Cardiac septum (tissue), 1 donor: ENCODE results near the gene LRP3. TPM values are rescaled to one million over a fixed set of nuclear protein-coding genes. Genes with fewer than 3 reads are reported as not detected.

Source experiments
- DNase-seq: peaks from one replicate; pipeline ENCODE4 v3.0.0-alpha.2; 2020; ENCODE audit warnings: low spot score
- intact Hi-C: fragments of 100-400 bp; cut with DNase I; formaldehyde crosslinking; loops from one replicate; pipeline ENCODE4 v1.14.0; 2022
- total RNA-seq: library from RNA; stranded (reverse); fragmentation: NEBNext Ultra II Directional; extraction: Animal tissue kit (Norgen Biotek cat#: 25700); gene quantifications from one replicate; pipeline ENCODE4 v1.2.1, GENCODE V29; 2021
- donor health status: DM: no; HTN: no; CAD: no.

LRP3 gene
- total RNA-seq, 1 donor from 2014 or later, result 22.4 TPM

- no peak for DNase-seq
- intact Hi-C loops, result no loop called here
Observed at GRCh38 chr19:33246709-33247440, 52.7 kb downstream of the LRP3 start.

- intact Hi-C loops, result no loop called here
- no peak for DNase-seq
Observed at GRCh38 chr19:33247441-33247819, 53.3 kb downstream of the LRP3 start.

DNA sequence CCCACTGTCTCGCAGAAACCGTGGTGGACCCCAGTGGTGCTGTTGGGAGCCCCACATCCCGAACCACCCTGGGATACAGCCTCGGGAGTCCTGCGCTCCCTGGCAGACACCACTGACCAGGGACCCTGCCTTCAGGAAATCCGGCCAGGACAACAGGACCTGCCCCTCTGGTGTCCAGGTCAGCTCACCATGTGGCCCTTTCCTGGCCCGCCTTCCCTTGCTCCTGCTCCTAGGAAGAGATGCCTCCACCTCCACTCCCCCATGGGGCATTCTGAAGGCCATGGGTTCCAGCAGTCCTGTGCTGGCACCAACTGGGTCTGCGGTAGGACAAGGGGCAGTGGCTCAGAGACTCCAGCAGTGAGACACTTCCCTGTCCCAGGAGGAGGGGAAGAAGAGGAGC, 54.0 kb downstream of the LRP3 start:
- intact Hi-C loops, result no loop called here
- no peak for DNase-seq

DNA sequence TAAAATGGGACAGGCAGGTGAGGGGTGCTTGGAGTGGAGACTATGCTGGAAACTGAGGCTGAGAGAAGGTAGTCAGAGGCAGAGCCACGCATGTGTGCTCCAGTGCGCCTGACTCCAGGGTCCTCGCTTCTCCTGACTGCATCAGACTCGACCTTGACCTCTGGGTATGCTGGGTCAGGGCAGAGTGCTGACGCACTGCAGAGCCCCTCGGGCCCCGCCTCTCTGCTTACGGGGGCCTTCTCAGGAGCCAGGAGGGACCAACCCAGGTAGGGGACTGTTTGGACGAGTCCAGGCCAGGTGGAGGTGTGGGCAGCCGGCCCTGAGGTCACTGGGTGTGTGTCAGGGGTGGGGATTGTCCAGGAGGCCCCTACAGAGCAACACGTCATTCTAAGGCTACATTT, 54.4 kb downstream of the LRP3 start:
- intact Hi-C loops, result no loop called here
- no peak for DNase-seq

DNA sequence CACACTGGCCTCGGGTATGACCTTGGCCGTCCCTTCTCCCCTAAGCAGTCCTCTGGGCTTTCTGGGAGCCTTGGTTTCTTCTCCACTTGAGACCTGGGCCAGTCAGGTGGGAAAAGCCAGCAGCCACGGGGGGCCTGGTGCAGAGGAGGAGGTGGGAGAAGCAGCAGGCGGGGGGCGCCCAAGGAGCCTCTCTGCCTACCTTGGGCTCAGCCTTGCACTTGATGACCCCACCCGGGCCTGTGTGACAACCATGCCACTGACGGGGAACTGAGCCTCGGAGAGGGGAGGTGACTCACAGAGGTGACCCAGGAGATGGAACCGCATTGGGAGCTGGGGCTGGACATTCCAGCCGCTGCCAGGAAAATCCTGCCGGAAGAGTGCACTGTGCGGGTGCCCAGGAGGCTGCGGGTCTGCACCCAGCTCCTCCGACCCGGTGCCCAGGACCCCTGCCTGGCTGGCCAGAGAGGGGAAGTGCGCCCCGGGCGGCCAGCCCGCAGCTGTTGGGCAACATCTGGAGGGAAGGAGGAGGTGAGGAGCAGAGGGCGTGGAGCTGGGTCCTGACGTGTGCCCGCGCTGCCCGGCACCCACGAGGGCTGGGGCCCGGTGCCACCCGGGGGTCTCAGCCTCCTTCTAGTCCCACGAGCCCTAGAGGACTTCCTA, 55.0 kb downstream of the LRP3 start:
- intact Hi-C loops, result no loop called here
- peak; percentile 91 for DNase-seq

DNA sequence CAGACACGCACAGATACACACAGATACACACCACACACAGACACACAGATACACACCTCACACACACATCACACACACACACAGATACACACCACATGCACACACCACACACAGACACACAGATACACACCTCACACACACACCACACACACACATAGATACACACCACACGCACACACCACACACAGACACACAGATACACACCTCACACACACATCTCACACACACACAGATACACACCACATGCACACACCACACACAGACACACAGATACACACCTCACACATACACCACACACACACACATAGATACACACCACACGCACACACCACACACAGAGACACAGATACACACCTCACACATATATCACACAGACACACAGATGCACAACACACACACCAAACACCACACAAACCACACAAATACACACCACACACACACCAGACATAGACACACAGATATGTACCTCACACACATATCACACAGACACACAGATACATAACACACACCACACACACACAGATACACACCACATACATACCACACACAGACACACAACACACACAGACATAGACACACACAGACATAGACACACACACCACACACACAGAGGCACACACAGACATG, 55.7 kb downstream of the LRP3 start:
- DNase-seq, result no peak
- intact Hi-C loops, result no loop called here

DNA sequence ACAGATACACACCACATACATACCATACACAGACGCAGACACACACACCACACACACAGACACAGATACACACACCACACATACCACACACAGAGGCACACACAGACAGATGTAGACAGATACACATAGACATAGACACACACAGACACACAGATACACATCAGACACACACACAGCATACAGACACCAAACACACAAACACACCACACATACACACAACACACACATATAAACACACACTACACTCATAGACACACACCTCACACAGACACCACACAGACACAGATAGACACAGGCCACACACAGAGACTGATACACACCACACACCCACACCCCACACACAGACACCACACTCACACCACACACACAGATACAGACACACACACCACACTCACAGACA, 56.4 kb downstream of the LRP3 start:
- no peak for DNase-seq
- intact Hi-C loops, result no loop called here

DNA sequence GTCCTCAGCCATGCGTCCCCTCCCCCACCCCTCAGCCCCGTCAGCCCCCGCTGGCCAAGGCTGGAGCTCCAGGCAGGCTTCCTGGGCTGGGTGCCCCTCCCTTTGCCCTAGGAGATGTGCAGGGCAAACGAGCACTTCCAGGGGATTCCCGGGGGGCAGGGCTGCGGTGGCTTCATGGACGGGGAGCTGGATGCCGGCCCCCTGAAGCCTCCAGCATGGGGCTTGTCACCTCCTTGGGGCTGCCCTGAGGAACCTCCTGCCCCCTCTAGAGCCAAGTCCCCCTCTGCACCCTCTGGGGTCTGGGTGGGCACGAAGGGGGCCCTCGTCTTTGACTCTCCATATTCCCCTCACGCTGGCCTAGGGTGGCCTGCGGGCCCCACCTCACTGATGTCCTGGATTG, 56.9 kb downstream of the LRP3 start:
- no peak for DNase-seq
- intact Hi-C loops, result no loop called here

- intact Hi-C loops, result no loop called here
- DNase-seq, result no peak
Observed at GRCh38 chr19:33251526-33252090, 57.5 kb downstream of the LRP3 start.

- no peak for DNase-seq
- intact Hi-C loops, result no loop called here
Observed at GRCh38 chr19:33252418-33252962, 58.4 kb downstream of the LRP3 start.

- intact Hi-C loops, result no loop called here
- no peak for DNase-seq
Observed at GRCh38 chr19:33252971-33253370, 58.8 kb downstream of the LRP3 start.

DNA sequence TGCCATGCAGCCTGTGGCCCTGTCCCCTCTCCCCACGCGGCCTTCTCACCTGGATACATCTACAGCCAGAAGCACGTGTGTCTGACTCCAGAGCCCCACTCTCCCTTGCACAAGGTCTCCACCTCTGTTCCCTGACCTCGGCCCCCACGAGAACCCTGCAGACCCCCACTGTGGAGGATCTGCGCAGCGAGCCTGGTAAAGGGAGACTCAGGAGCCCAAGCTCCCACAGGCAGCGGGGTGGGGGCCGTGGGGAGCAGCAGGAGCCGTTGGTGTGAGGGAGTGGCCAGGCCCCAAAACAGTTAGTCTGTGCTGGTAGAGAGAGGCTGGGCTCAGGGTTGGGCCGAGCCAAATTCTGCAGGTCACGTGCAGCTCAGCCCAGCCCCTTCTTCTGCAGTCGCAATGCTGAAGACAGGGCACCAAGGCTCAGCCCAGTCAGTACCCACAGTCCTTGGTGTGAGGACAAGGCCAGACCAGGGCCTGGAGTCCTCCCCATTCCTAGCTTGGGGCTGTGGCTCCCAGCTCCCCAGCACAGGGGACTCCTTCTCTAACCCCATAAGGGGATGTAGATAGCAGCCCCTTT, 60.2 kb downstream of the LRP3 start:
- intact Hi-C loops, result no loop called here
- DNase-seq, result no peak

GRCh38 chr19:33255781-33256180, 61.7 kb downstream of the LRP3 start:
- intact Hi-C loops, result no loop called here
- no peak for DNase-seq

DNA sequence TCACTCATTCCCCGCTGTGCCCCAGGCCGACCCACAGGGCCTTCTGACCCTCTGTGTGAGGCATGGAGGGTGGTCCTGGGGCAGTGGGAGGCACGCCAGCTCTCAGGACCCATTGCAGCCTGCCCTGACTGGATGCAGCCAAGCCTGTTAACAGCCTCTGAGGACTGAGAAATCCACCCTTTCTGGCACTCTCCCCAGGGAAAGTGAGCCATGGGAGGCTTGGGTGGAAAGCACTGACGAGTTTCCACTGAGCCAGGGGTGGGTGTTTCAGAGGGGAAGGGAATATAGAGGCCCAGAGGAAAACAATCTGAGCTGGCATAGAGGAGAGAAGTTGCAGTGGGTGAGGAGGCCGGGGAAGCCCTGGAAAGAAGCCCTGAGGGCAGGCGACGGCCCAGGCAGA, 62.1 kb downstream of the LRP3 start:
- intact Hi-C loops, result no loop called here
- DNase-seq, result no peak

DNA sequence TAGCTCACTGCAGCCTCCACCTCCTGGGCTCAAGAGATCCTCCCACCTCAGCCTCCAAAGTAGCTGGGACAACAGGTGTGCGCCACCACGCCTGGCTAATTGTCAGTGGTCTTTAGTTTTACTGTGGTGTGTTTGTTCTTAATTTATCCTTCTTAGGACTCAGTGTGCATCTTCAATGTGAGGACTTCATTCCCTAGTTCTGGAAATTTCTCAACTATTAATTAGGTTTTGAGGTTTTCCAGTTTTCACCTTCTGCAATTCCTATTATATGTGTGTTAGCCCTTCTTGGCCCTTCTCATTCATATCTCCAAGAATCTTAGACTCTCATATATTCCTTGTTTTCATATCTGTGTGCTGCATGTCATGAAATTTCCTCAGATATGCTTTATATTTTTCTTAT, 63.7 kb downstream of the LRP3 start:
- intact Hi-C loops, result no loop called here
- no peak for DNase-seq

Other genes starting within 250 kb of the LRP3 start
- gene CEP89, start 222.4 kb upstream of the LRP3 start, total RNA-seq, result 9.7 TPM
- 0.32 TPM for gene FAAP24, start 222.1 kb upstream of the LRP3 start, total RNA-seq
- 0.67 TPM for gene RHPN2, start 129.4 kb upstream of the LRP3 start, total RNA-seq
- 5.2 TPM for gene GPATCH1, start 113.1 kb upstream of the LRP3 start, total RNA-seq
- gene WDR88, start 62.2 kb upstream of the LRP3 start, total RNA-seq, result not detected
- not detected for gene SLC7A10, start 31.5 kb downstream of the LRP3 start, total RNA-seq
- gene CEBPA, start 108.2 kb downstream of the LRP3 start, total RNA-seq, result 2.3 TPM
- 17.3 TPM for gene CEBPG, start 179.4 kb downstream of the LRP3 start, total RNA-seq